ENCODE results near the gene GPHB5. TPM values are rescaled to one million over a fixed set of nuclear protein-coding genes. Genes with fewer than 3 reads are reported as not detected.

The GPHB5 gene
- total RNA-seq, 1 experiment from 2014 or later = not detected

DNA sequence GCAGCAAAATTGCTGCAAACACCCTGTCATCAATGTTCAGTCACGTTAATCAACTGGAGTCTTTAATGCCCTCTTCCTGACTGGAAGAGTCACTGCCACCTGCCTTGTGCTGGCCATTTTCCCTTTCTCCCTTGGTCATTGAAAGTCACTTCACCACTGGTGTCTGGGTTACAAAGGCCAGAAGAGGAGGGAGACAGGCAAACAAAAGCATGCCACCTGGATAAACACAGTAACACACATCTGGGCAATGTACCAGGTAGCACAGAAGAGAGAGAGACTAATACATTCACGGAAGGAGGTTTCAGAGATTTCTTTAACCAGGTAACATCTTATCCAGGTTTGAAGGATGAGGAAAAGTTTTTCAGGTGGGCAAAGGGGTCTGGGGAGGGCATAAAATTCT lies 32.7 kb downstream of the GPHB5 start:
- no peak for DNase-seq (ENCODE audit: low read depth, low spot score)
- Histone ChIP-seq H3K4me2 (ENCODE audit: low read length) (no peak overlapping the region), H3K79me2 (ENCODE audit: insufficient read depth, low read length) (no peaks in the 10 kb centered on the region), H3K9me2 (ENCODE audit: insufficient read depth) (no peaks in the 10 kb centered on the region), H3K4me1 (ENCODE audit: control insufficient read depth in 1 of 2, insufficient read depth in 2 of 2, low read length in 2 of 2) (no peaks in the 10 kb centered on the region), H3K27ac (ENCODE audit: low read depth, low read length) (no peak overlapping the region), H3K36me3 (ENCODE audit: control insufficient read depth in 1 of 2, insufficient read depth in 2 of 2, low read length in 2 of 2) (no peaks in the 10 kb centered on the region), H3K4me3 (replicated peaks in 1 of 2; ENCODE audit: low read depth in 1 of 2, low read length in 2 of 2) (no peak overlapping the region), H4K20me1 (ENCODE audit: insufficient read depth) (no peaks in the 10 kb centered on the region), H2AFZ (ENCODE audit: low read depth, low read length, poor library complexity, severe bottlenecking) (no peak overlapping the region), H3K27me3 (ENCODE audit: insufficient read depth, low read length) (peaks cover 80% of the 10 kb centered on the region), H3K9ac (ENCODE audit: low read length) (no peak overlapping the region), H3K9me3 (ENCODE audit: control insufficient read depth in 1 of 2, insufficient read depth in 1 of 2, low read depth in 1 of 2, low read length in 2 of 2) (no peaks in the 10 kb centered on the region)
- ChIA-PET CTCF (no interaction called here), POLR2A (no interaction called here), RAD21 (ENCODE audit: low non-redundant PET in 1 of 2, low total read pairs in 2 of 2, uncharacterized antibody in 2 of 2, unreplicated experiment in 2 of 2) (no interaction called here)
- no TSS peak for BruUV-seq (replicated peaks)
- intact Hi-C loops (cut with micrococcal nuclease) = no loop called here
- no peak for TF ChIP-seq JUND (IDR thresholded peaks at IDR 0.05)
- TF ChIP-seq, protein P1, sequence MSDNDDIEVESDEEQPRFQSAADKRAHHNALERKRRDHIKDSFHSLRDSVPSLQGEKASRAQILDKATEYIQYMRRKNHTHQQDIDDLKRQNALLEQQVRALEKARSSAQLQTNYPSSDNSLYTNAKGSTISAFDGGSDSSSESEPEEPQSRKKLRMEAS (IDR thresholded peaks at IDR 0.05) = no peak
- TF ChIP-seq ZFX (IDR thresholded peaks at IDR 0.05) = no peak
- no peak for TF ChIP-seq POLR2AphosphoS5 (IDR thresholded peaks at IDR 0.05; ENCODE audit: low read depth, low read length)
- no peak for TF ChIP-seq FOSL1 (IDR thresholded peaks at IDR 0.05; ENCODE audit: low read depth)
- no peak for TF ChIP-seq ATF3 (IDR thresholded peaks at IDR 0.05)
- TF ChIP-seq EZH2phosphoT487 (IDR thresholded peaks at IDR 0.05; ENCODE audit: borderline replicate concordance) = no peak
- no peak for TF ChIP-seq CTCF (IDR thresholded peaks at IDR 0.05 in 2 of 3, conservative IDR thresholded peaks at IDR 0.05 in 1 of 3; ENCODE audit: borderline replicate concordance in 1 of 3, insufficient read depth in 1 of 3, low read depth in 2 of 3, low read length in 2 of 3)
- TF ChIP-seq TCF7L2 (IDR thresholded peaks at IDR 0.05; ENCODE audit: borderline replicate concordance, extremely low read depth, insufficient read depth, insufficient read length) = no peak
- TF ChIP-seq, protein P2, sequence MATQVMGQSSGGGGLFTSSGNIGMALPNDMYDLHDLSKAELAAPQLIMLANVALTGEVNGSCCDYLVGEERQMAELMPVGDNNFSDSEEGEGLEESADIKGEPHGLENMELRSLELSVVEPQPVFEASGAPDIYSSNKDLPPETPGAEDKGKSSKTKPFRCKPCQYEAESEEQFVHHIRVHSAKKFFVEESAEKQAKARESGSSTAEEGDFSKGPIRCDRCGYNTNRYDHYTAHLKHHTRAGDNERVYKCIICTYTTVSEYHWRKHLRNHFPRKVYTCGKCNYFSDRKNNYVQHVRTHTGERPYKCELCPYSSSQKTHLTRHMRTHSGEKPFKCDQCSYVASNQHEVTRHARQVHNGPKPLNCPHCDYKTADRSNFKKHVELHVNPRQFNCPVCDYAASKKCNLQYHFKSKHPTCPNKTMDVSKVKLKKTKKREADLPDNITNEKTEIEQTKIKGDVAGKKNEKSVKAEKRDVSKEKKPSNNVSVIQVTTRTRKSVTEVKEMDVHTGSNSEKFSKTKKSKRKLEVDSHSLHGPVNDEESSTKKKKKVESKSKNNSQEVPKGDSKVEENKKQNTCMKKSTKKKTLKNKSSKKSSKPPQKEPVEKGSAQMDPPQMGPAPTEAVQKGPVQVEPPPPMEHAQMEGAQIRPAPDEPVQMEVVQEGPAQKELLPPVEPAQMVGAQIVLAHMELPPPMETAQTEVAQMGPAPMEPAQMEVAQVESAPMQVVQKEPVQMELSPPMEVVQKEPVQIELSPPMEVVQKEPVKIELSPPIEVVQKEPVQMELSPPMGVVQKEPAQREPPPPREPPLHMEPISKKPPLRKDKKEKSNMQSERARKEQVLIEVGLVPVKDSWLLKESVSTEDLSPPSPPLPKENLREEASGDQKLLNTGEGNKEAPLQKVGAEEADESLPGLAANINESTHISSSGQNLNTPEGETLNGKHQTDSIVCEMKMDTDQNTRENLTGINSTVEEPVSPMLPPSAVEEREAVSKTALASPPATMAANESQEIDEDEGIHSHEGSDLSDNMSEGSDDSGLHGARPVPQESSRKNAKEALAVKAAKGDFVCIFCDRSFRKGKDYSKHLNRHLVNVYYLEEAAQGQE (IDR thresholded peaks at IDR 0.05; ENCODE audit: low read depth) = no peak
- no peak for ATAC-seq
